ENCODE measurements around the gene RHOF.

GRCh38 chr12:121751034-121751433, 42.5 kb downstream of the RHOF start:
- no peak for TF ChIP-seq EZH2 (IDR thresholded peaks at IDR 0.05; ENCODE audit: insufficient read depth, low read length)
- TF ChIP-seq, protein P1, sequence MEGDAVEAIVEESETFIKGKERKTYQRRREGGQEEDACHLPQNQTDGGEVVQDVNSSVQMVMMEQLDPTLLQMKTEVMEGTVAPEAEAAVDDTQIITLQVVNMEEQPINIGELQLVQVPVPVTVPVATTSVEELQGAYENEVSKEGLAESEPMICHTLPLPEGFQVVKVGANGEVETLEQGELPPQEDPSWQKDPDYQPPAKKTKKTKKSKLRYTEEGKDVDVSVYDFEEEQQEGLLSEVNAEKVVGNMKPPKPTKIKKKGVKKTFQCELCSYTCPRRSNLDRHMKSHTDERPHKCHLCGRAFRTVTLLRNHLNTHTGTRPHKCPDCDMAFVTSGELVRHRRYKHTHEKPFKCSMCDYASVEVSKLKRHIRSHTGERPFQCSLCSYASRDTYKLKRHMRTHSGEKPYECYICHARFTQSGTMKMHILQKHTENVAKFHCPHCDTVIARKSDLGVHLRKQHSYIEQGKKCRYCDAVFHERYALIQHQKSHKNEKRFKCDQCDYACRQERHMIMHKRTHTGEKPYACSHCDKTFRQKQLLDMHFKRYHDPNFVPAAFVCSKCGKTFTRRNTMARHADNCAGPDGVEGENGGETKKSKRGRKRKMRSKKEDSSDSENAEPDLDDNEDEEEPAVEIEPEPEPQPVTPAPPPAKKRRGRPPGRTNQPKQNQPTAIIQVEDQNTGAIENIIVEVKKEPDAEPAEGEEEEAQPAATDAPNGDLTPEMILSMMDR (IDR thresholded peaks at IDR 0.05; ENCODE audit: insufficient read depth, low read depth, low read length), result no peak

Data from astrocyte (in vitro differentiated cells and primary cell).